ENCODE measurements around the gene DLG3. TPM values are rescaled to one million over a fixed set of nuclear protein-coding genes. Genes with fewer than 3 reads are reported as not detected.

Gene DLG3
- total RNA-seq, 3 donors from 2014 or later, result 3.7 to 30.3 (median 21.0) TPM

DNA sequence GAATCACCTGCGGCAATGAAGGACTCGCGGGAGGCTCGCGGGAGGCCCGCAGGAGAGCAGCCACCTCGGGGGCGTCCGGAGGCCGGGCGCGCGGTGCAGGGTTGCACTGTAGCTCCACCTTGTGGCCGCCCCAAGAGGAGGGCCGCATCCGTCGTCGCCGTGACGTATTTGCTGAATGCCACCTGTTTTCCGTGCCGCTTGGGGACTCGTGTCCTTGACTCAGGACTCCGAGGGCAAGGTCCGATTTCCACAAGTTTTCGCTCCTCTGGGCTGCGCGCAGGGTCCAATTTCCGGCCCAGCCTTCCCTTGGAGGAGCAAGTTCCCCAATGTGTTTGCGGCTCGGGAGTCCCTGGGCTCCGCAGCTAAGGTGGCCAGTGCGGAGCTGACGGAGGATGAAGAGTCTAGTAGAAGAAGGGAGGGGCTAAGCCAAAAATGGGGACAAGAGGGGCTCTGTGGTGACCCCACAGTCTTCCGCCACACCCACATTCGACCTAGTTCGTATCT is 10.7 kb upstream of the DLG3 start:
- TF ChIP-seq POLR2A (IDR thresholded peaks at IDR 0.05), result no peak
- peak in 1 of 3 donors; percentile 24 for TF ChIP-seq POLR2AphosphoS5 (IDR thresholded peaks at IDR 0.05)
- TF ChIP-seq CTCF (IDR thresholded peaks at IDR 0.05), result peak in 2 of 3 donors; percentile 58 to 63
- intact Hi-C loops (cut with DNase I; ENCODE audit: low total_unique reads), result no loop called here

DNA sequence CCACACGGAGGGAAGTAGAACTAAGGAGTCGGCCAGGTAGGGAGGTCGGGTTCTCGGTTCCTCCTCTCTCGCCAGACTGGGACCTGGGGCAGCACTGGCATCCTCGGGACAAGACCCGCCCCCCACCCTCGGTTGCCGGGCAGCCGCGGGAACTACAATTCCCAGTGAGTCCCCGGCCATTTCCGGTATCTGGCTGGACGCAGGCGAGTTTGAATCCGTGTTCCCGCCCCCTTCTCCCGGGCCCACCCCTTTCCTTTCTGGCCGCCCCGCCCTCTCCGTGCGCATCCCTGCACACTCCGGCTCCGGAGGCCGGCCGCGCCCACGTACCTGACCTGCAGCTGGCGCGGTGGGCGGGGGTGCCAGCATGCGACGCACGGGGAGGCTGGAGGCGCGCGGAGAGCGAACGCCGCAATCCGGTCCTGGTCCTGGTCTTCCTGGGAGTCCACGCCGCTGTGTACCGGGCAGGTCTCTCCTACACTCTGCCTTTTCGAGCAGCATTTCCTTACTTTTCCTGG is 10.2 kb upstream of the DLG3 start:
- peaks cover 0 to 55% of the 10 kb centered on the region in 2 donors for H3K27me3 ChIP-seq
- DNase-seq (ENCODE audit: low spot score in 2 of 2), result peak; percentile 81 to 82
- H3K36me3 ChIP-seq, result no peaks in the 10 kb centered on the region
- TF ChIP-seq POLR2AphosphoS5 (IDR thresholded peaks at IDR 0.05), result peak in 1 of 3 donors; percentile 3
- TF ChIP-seq POLR2A (IDR thresholded peaks at IDR 0.05), result no peak
- H3K4me1 ChIP-seq, result no peaks in the 10 kb centered on the region
- peak overlapping the region; percentile 78 to 83 for H3K27ac ChIP-seq
- H3K9me3 ChIP-seq, result no peaks in the 10 kb centered on the region
- intact Hi-C loops (cut with DNase I; ENCODE audit: low total_unique reads), result no loop called here
- H3K4me3 ChIP-seq, result peak overlapping the region; percentile 51 to 70 (median 60)

More for the DNA sequence above, 10.7 kb upstream of the DLG3 start:
- peak; percentile 59 to 63 for DNase-seq (ENCODE audit: low spot score in 2 of 2)
- Histone ChIP-seq H3K27ac (peak overlapping the region; percentile 78 to 83), H3K9me3 (no peaks in the 10 kb centered on the region), H3K4me3 (peak overlapping the region; percentile 51 to 70 (median 60)), H3K36me3 (no peaks in the 10 kb centered on the region), H3K4me1 (no peaks in the 10 kb centered on the region), H3K27me3 (peaks cover 0 to 53% of the 10 kb centered on the region in 2 donors)

GRCh38 chrX:70434914-70435586 is 9.6 kb upstream of the DLG3 start:
- Histone ChIP-seq H3K4me3 (peak overlapping the region; percentile 51 to 70 (median 60)), H3K4me1 (no peaks in the 10 kb centered on the region), H3K27me3 (peaks cover 0 to 55% of the 10 kb centered on the region in 2 donors), H3K36me3 (no peaks in the 10 kb centered on the region), H3K27ac (peak overlapping the region; percentile 1 to 43), H3K9me3 (no peaks in the 10 kb centered on the region)
- DNase-seq (ENCODE audit: low spot score in 2 of 2), result no peak
- TF ChIP-seq CTCF (IDR thresholded peaks at IDR 0.05) (no peak), POLR2A (IDR thresholded peaks at IDR 0.05) (no peak), POLR2AphosphoS5 (IDR thresholded peaks at IDR 0.05) (no peak)
- intact Hi-C loops (cut with DNase I; ENCODE audit: low total_unique reads), result no loop called here

DNA sequence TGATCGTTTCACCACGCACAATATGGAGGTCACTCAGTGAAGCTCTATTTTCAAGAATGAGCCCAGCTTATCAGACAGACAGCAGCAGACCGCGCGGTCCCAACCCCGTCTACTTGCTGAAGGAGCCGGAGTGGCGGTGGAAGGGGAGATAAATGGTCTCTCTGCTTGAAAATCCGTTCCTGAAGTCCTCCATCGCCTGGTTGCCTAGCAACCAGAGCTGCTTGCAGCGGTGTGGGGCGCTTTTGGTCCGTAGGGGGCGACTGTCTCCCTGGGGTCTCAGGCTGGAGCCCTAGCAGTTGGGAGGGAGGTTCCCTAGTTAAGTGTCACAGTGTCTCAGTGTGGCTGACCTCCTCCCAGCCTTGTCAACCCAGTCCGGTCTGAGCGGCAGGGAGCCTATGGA is 8.3 kb upstream of the DLG3 start:
- Histone ChIP-seq H3K27ac (no peak overlapping the region), H3K36me3 (no peaks in the 10 kb centered on the region), H3K4me3 (no peak overlapping the region), H3K27me3 (peaks cover 0 to 62% of the 10 kb centered on the region in 2 donors), H3K9me3 (no peaks in the 10 kb centered on the region), H3K4me1 (no peaks in the 10 kb centered on the region)
- DNase-seq (ENCODE audit: low spot score in 2 of 2), result no peak
- intact Hi-C loops (cut with DNase I; ENCODE audit: low total_unique reads), result no loop called here
- TF ChIP-seq POLR2A (IDR thresholded peaks at IDR 0.05), result no peak
- no peak for TF ChIP-seq POLR2AphosphoS5 (IDR thresholded peaks at IDR 0.05)
- TF ChIP-seq CTCF (IDR thresholded peaks at IDR 0.05), result no peak

GRCh38 chrX:70437011-70437410 is 7.6 kb upstream of the DLG3 start:
- Histone ChIP-seq H3K4me3 (no peak overlapping the region), H3K36me3 (no peaks in the 10 kb centered on the region), H3K4me1 (no peaks in the 10 kb centered on the region), H3K27ac (no peak overlapping the region), H3K9me3 (no peaks in the 10 kb centered on the region), H3K27me3 (peaks cover 0 to 58% of the 10 kb centered on the region in 2 donors)
- no peak for DNase-seq (ENCODE audit: low spot score in 2 of 2)
- intact Hi-C loops (cut with DNase I; ENCODE audit: low total_unique reads), result no loop called here
- no peak for TF ChIP-seq POLR2A (IDR thresholded peaks at IDR 0.05)
- no peak for TF ChIP-seq CTCF (IDR thresholded peaks at IDR 0.05)
- no peak for TF ChIP-seq POLR2AphosphoS5 (IDR thresholded peaks at IDR 0.05)
